HCT116 (cell line): ENCODE results near the gene BNC2.

Experiments
- CTCF ChIP-seq, 3 experiments: fragments of 200-600 bp in 1 of 3; sonication (generic) in 1 of 3; IDR thresholded peaks in 2 of 3; conservative IDR thresholded peaks in 1 of 3; 2 replicates each; pipeline ENCODE4 v1.5.1; 2012 to 2017; ENCODE audit warnings: low read depth in 2 of 3, low read length in 2 of 3, antibody characterized with exemption in 1 of 3, borderline replicate concordance in 1 of 3, control low read depth in 1 of 3, mild to moderate bottlenecking in 1 of 3, mixed read lengths in 1 of 3, mixed run types in 1 of 3, moderate library complexity in 1 of 3; ENCODE audit not compliant: insufficient read depth in 1 of 3
- POLR2A ChIP-seq: IDR thresholded peaks from 2 replicates; pipeline ENCODE4 v1.7.0; 2011; ENCODE audit warnings: borderline replicate concordance; ENCODE audit not compliant: insufficient read depth, insufficient read length; ENCODE audit errors: extremely low read depth
- POLR2AphosphoS5 ChIP-seq: IDR thresholded peaks from 2 replicates; pipeline ENCODE4 v1.6.1; 2011; ENCODE audit warnings: mild to moderate bottlenecking, low read depth, low read length, moderate library complexity
- RAD21 ChIP-seq: IDR thresholded peaks from 2 replicates; pipeline ENCODE4 v1.6.1; 2012; ENCODE audit warnings: low read depth, mild to moderate bottlenecking
- YY1 ChIP-seq: IDR thresholded peaks from 2 replicates; pipeline ENCODE4 v1.6.1; 2011; ENCODE audit warnings: low read length, low read depth, moderate library complexity, mild to moderate bottlenecking; ENCODE audit not compliant: insufficient replicate concordance; ENCODE audit errors: extremely low read depth
- TF ChIP-seq, protein P1 (sequence below): IDR thresholded peaks from 2 replicates; pipeline ENCODE4 v1.6.1; 2012; ENCODE audit warnings: low read depth

GRCh38 chr9:16767366-16767765 lies 103.1 kb downstream of the BNC2 start:
- no peak for TF ChIP-seq POLR2A
- no peak for TF ChIP-seq CTCF (IDR thresholded peaks at IDR 0.05 in 2 of 3, conservative IDR thresholded peaks at IDR 0.05 in 1 of 3; ENCODE audit: borderline replicate concordance in 1 of 3, insufficient read depth in 1 of 3, low read depth in 2 of 3, low read length in 2 of 3)
- TF ChIP-seq RAD21: no peak
- TF ChIP-seq, protein P1, sequence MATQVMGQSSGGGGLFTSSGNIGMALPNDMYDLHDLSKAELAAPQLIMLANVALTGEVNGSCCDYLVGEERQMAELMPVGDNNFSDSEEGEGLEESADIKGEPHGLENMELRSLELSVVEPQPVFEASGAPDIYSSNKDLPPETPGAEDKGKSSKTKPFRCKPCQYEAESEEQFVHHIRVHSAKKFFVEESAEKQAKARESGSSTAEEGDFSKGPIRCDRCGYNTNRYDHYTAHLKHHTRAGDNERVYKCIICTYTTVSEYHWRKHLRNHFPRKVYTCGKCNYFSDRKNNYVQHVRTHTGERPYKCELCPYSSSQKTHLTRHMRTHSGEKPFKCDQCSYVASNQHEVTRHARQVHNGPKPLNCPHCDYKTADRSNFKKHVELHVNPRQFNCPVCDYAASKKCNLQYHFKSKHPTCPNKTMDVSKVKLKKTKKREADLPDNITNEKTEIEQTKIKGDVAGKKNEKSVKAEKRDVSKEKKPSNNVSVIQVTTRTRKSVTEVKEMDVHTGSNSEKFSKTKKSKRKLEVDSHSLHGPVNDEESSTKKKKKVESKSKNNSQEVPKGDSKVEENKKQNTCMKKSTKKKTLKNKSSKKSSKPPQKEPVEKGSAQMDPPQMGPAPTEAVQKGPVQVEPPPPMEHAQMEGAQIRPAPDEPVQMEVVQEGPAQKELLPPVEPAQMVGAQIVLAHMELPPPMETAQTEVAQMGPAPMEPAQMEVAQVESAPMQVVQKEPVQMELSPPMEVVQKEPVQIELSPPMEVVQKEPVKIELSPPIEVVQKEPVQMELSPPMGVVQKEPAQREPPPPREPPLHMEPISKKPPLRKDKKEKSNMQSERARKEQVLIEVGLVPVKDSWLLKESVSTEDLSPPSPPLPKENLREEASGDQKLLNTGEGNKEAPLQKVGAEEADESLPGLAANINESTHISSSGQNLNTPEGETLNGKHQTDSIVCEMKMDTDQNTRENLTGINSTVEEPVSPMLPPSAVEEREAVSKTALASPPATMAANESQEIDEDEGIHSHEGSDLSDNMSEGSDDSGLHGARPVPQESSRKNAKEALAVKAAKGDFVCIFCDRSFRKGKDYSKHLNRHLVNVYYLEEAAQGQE: no peak
- no peak for TF ChIP-seq POLR2AphosphoS5
- TF ChIP-seq YY1: no peak
